DND-41 (cell line): Measurements from ENCODE around the gene LYRM4.

Source experiments
- ATAC-seq: fragments of 200-7000 bp; cut with Tn5 transposase; 3 replicates; pipeline ENCODE4 v1.9.1; 2021; ENCODE audit warnings: low read depth; ENCODE audit not compliant: insufficient read depth
- DNase-seq: peaks from one replicate; pipeline ENCODE4 v3.0.0-alpha.2; 2020
- H2AFZ ChIP-seq: 2 replicates; pipeline ENCODE4 v1.6.0; 2012; ENCODE audit warnings: low read depth, low read length
- H3K27ac ChIP-seq: 2 replicates; pipeline ENCODE4 v1.5.1; 2012; ENCODE audit warnings: low read length, inconsistent platforms
- H3K27me3 ChIP-seq: fragments of 200-600 bp; sonication (generic); 2 replicates; pipeline ENCODE4 v1.6.0; 2012; ENCODE audit warnings: low read length, mild to moderate bottlenecking, inconsistent platforms; ENCODE audit not compliant: insufficient read depth, poor library complexity
- H3K36me3 ChIP-seq: 2 replicates; pipeline ENCODE4 v1.5.1; 2012; ENCODE audit warnings: low read length, inconsistent platforms; ENCODE audit not compliant: insufficient read depth
- H3K4me1 ChIP-seq: 2 replicates; pipeline ENCODE4 v1.5.1; 2012; ENCODE audit warnings: mild to moderate bottlenecking, low read length; ENCODE audit not compliant: insufficient read depth
- H3K4me2 ChIP-seq: 2 replicates; pipeline ENCODE4 v1.6.0; 2012; ENCODE audit warnings: mild to moderate bottlenecking, moderate library complexity, low read length, inconsistent platforms; ENCODE audit not compliant: insufficient read depth
- H3K4me3 ChIP-seq, 2 experiments: fragments of 200-600 bp in 1 of 2; shearing (Covaris generic) in 1 of 2; 2 replicates each; pipeline ENCODE4 v1.5.1; 2012 to 2016; ENCODE audit warnings: inconsistent platforms in 2 of 2, low read length in 2 of 2, mild to moderate bottlenecking in 2 of 2, low read depth in 1 of 2, moderate library complexity in 1 of 2
- H3K79me2 ChIP-seq: 2 replicates; pipeline ENCODE4 v1.6.0; 2012; ENCODE audit warnings: low read length, inconsistent platforms; ENCODE audit not compliant: insufficient read depth
- H3K9ac ChIP-seq: 2 replicates; pipeline ENCODE4 v1.6.0; 2012; ENCODE audit warnings: low read depth, mild to moderate bottlenecking, inconsistent platforms, low read length, moderate library complexity
- H3K9me3 ChIP-seq: 2 replicates; pipeline ENCODE4 v1.5.1; 2012; ENCODE audit warnings: low read length, moderate library complexity, mild to moderate bottlenecking, inconsistent platforms; ENCODE audit not compliant: insufficient read depth, severe bottlenecking
- H4K20me1 ChIP-seq: 2 replicates; pipeline ENCODE4 v1.6.0; 2012; ENCODE audit warnings: low read length; ENCODE audit not compliant: insufficient read depth
- CTCF ChIP-seq: IDR thresholded peaks from 2 replicates; pipeline ENCODE4 v1.5.1; 2012; ENCODE audit warnings: borderline replicate concordance, low read length, moderate library complexity, mild to moderate bottlenecking; ENCODE audit not compliant: poor library complexity, severe bottlenecking; ENCODE audit errors: extremely low read depth
- EZH2 ChIP-seq: IDR thresholded peaks from 3 replicates; pipeline ENCODE4 v1.6.1; 2012; ENCODE audit warnings: borderline replicate concordance, low read depth, mild to moderate bottlenecking, moderate library complexity, low read length, inconsistent platforms; ENCODE audit not compliant: severe bottlenecking

Gene LYRM4

GRCh38 chr6:5107341-5107740, 153.4 kb downstream of the LYRM4 start:
- H3K79me2 ChIP-seq, result no peaks in the 10 kb centered on the region
- H3K27ac ChIP-seq, result no peak overlapping the region
- peaks cover 5% of the 10 kb centered on the region; the same call in 1 of the 2 replicates for H3K36me3 ChIP-seq
- ATAC-seq (0 out of 3 replicates have a peak, but pooled peaks have one; percentile 14), DNase-seq (no peak)
- no peak overlapping the region for H2AFZ ChIP-seq
- no peak overlapping the region for H3K9ac ChIP-seq
- no peak for TF ChIP-seq EZH2
- no peak for TF ChIP-seq CTCF
- H3K27me3 ChIP-seq, result no peaks in the 10 kb centered on the region
- 0 out of 2 replicates have a peak, but pooled peaks cover 4% of the 10 kb centered on the region for H3K4me1 ChIP-seq
- H3K4me2 ChIP-seq, result no peak overlapping the region
- no peaks in the 10 kb centered on the region; the same call in 1 of the 2 replicates for H4K20me1 ChIP-seq
- no peak overlapping the region for H3K4me3 ChIP-seq
- H3K9me3 ChIP-seq, result no peaks in the 10 kb centered on the region

- no peak overlapping the region for H3K27ac ChIP-seq
- no peak overlapping the region for H3K9ac ChIP-seq
- H3K27me3 ChIP-seq, result no peaks in the 10 kb centered on the region
- H3K79me2 ChIP-seq, result no peaks in the 10 kb centered on the region
- H3K36me3 ChIP-seq, result no peaks in the 10 kb centered on the region
- H3K4me2 ChIP-seq, result no peak overlapping the region
- ATAC-seq, result no peak
- DNase-seq, result no peak
- no peak overlapping the region for H3K4me3 ChIP-seq
- H4K20me1 ChIP-seq, result no peaks in the 10 kb centered on the region
- H3K9me3 ChIP-seq, result no peaks in the 10 kb centered on the region
- TF ChIP-seq CTCF, result no peak
- TF ChIP-seq EZH2, result no peak
- peaks cover 9% of the 10 kb centered on the region; the same call in 1 of the 2 replicates for H3K4me1 ChIP-seq
- no peak overlapping the region for H2AFZ ChIP-seq
Measured at GRCh38 chr6:5105146-5105545, 155.6 kb downstream of the LYRM4 start.

GRCh38 chr6:5104667-5105066, 156.1 kb downstream of the LYRM4 start:
- Histone ChIP-seq H4K20me1 (no peaks in the 10 kb centered on the region), H3K4me2 (no peak overlapping the region), H3K9ac (no peak overlapping the region), H3K36me3 (no peaks in the 10 kb centered on the region), H3K27ac (no peak overlapping the region), H3K79me2 (no peaks in the 10 kb centered on the region), H3K9me3 (no peaks in the 10 kb centered on the region), H3K27me3 (no peaks in the 10 kb centered on the region), H3K4me1 (peaks cover 9% of the 10 kb centered on the region; the same call in 1 of the 2 replicates), H2AFZ (no peak overlapping the region), H3K4me3 (no peak overlapping the region)
- TF ChIP-seq EZH2 (no peak), CTCF (no peak)
- DNase-seq (no peak), ATAC-seq (no peak)

GRCh38 chr6:5103250-5103649, 157.5 kb downstream of the LYRM4 start:
- H3K27ac ChIP-seq, result no peak overlapping the region
- no peak for TF ChIP-seq CTCF
- TF ChIP-seq EZH2, result no peak

More at GRCh38 chr6:5103250-5103649, 157.5 kb downstream of the LYRM4 start:
- Histone ChIP-seq H3K27me3 (no peaks in the 10 kb centered on the region), H2AFZ (no peak overlapping the region), H3K9me3 (no peaks in the 10 kb centered on the region), H3K4me2 (no peak overlapping the region), H3K79me2 (no peaks in the 10 kb centered on the region), H3K9ac (no peak overlapping the region), H3K36me3 (no peaks in the 10 kb centered on the region), H3K4me1 (peaks cover 9% of the 10 kb centered on the region; the same call in 1 of the 2 replicates), H4K20me1 (no peaks in the 10 kb centered on the region), H3K4me3 (no peak overlapping the region)
- ATAC-seq (no peak), DNase-seq (no peak)
